GM23338 (cell line): ENCODE measurements around the gene TBC1D3H. TPM values are rescaled to one million over a fixed set of nuclear protein-coding genes. Genes with fewer than 3 reads are reported as not detected.

Source experiments
- polyA plus RNA-seq: library from polyadenylated mRNA; unstranded; fragments of >200 nt; fragmentation: Nextera tagmentation; extraction: Ambion mirVana; gene quantifications from 2 replicates; pipeline ENCODE4 v1.2.1, GENCODE V29; 2016
- small RNA-seq: library from RNA; depleted of rRNA; stranded (forward); fragments of <200 nt; gene quantifications from one replicate; pipeline ENCODE3, GENCODE V24; 2014; ENCODE audit warnings: low replicate concordance
- total RNA-seq: library from RNA; depleted of rRNA; stranded (reverse); fragments of >200 nt; shearing (Covaris generic); gene quantifications from 2 replicates; pipeline ENCODE4 v1.2.3, GENCODE V29; 2014; rRNA removed

Gene TBC1D3H
- total and polyA plus RNA-seq, 2 experiments from 2014 or later: not detected

Small RNA genes within 50 kb of the gene (small RNA-seq; reads per million reads assigned to genes)
- not detected for gene RNU6-1192P

Other genes starting within 250 kb of the TBC1D3H start
- 0.54 and 1.3 TPM in 2 replicates for gene TBC1D3B, start 211.8 kb downstream of the TBC1D3H start, total RNA-seq
- 0.80 and 0.95 TPM in 2 replicates for gene TBC1D3B, start 211.8 kb downstream of the TBC1D3H start, polyA plus RNA-seq
- gene CCL3L1, start 191.7 kb downstream of the TBC1D3H start, total RNA-seq: not detected in 2 replicates
- 0.59 and 0.70 TPM in 2 replicates for gene CCL3L1, start 191.7 kb downstream of the TBC1D3H start, polyA plus RNA-seq
- gene CCL4L2, start 177.4 kb downstream of the TBC1D3H start, total RNA-seq: not detected in 2 replicates
- gene CCL4L2, start 177.4 kb downstream of the TBC1D3H start, polyA plus RNA-seq: not detected in 2 replicates
- 0.62 TPM in 1 of 2 replicates, not detected in the other for gene TBC1D3I, start 123.9 kb downstream of the TBC1D3H start, total RNA-seq
- 0.11 TPM in 1 of 2 replicates, not detected in the other for gene TBC1D3I, start 123.9 kb downstream of the TBC1D3H start, polyA plus RNA-seq
- gene TBC1D3G, start 64.6 kb downstream of the TBC1D3H start, total RNA-seq: not detected in 2 replicates
- not detected in 2 replicates for gene TBC1D3G, start 64.6 kb downstream of the TBC1D3H start, polyA plus RNA-seq
- 50.5 and 81.9 TPM in 2 replicates for gene ZNHIT3, start 98.2 kb upstream of the TBC1D3H start, total RNA-seq
- 128 and 137 TPM in 2 replicates for gene ZNHIT3, start 98.2 kb upstream of the TBC1D3H start, polyA plus RNA-seq
- 129 and 150 TPM in 2 replicates for gene MYO19, start 146.4 kb upstream of the TBC1D3H start, total RNA-seq
- 34.9 and 37.9 TPM in 2 replicates for gene MYO19, start 146.4 kb upstream of the TBC1D3H start, polyA plus RNA-seq
- gene PIGW, start 146.6 kb upstream of the TBC1D3H start, total RNA-seq: 15.8 and 17.2 TPM in 2 replicates
- gene PIGW, start 146.6 kb upstream of the TBC1D3H start, polyA plus RNA-seq: 5.5 and 8.0 TPM in 2 replicates
- gene GGNBP2, start 156.5 kb upstream of the TBC1D3H start, total RNA-seq: 37.9 and 41.2 TPM in 2 replicates
- 32.0 and 40.7 TPM in 2 replicates for gene GGNBP2, start 156.5 kb upstream of the TBC1D3H start, polyA plus RNA-seq
- 36.7 and 39.6 TPM in 2 replicates for gene DHRS11, start 203.4 kb upstream of the TBC1D3H start, total RNA-seq
- 20.4 and 23.4 TPM in 2 replicates for gene DHRS11, start 203.4 kb upstream of the TBC1D3H start, polyA plus RNA-seq
- gene MRM1, start 213.1 kb upstream of the TBC1D3H start, total RNA-seq: 20.4 and 22.9 TPM in 2 replicates
- 7.6 and 8.4 TPM in 2 replicates for gene MRM1, start 213.1 kb upstream of the TBC1D3H start, polyA plus RNA-seq